GM18907 (cell line): Measurements from ENCODE around the gene VENTX.
A peak's percentile ranks its signal among the peaks of the same experiment; 100 is the strongest.
"Not testable (repeated sequence)": the region's sequence is repeated elsewhere in the genome, so short reads cannot be mapped to it uniquely, and the experiment has no call there.

ENCODE experiments used
- ATAC-seq: cut with Tn5 transposase; IDR thresholded peaks from one replicate; pipeline ENCODE4 v1.9.1; 2021; ENCODE audit warnings: mild to moderate bottlenecking, moderate library complexity; ENCODE audit not compliant: unreplicated experiment

VENTX gene

DNA sequence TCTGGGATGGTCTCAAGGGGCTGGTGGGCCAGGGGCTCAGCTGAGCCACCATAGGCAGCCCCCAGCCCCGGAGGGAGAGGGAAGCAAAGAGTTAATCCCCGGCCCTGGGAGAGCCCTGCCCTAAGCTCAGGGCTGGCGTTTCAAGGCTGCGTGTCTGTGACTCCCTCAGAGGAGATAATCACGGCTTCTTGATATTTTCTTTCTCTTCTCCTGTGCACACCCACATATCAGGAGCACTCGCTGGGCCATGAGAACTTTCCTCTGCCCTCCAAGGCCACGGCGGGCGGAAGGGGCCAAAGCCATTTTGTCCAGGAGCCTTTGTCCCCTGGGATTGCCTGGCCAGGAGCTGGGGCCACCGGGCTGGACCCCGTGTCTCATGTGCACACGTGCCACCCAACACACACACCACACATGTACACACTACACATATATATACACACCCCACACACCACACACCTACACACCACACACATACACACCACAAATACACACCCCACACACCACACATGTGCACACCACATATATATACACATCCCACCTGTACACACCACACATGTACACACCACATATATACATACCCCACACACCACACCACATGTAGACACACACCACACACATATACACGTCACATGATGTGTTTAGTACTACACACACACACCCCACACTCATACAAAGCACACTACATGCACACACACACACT lies 16.9 kb downstream of the VENTX start:
- no peak for ATAC-seq

DNA sequence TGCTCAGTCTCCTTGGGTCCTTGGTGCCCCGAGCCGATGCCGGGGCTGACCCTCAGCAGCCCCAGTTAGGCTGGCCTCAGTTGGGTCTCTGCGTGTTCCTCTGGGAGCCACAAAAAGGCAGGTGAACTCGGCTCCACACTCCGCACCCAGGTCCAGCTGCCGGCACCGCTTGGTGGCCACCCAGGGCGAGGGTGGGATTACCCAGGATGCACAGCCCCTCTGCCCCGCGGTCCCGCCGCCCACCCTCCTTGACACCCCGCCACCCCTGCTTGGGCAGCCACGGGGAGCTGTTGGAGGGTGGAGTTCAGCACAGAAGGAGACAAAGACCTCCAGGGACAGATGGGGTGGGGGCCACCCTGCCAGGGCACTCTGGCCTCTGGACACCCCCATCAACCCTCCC lies 17.7 kb downstream of the VENTX start:
- ATAC-seq = no peak

- no peak for ATAC-seq
Observed at GRCh38 chr10:133257489-133258065, 19.9 kb downstream of the VENTX start.

DNA sequence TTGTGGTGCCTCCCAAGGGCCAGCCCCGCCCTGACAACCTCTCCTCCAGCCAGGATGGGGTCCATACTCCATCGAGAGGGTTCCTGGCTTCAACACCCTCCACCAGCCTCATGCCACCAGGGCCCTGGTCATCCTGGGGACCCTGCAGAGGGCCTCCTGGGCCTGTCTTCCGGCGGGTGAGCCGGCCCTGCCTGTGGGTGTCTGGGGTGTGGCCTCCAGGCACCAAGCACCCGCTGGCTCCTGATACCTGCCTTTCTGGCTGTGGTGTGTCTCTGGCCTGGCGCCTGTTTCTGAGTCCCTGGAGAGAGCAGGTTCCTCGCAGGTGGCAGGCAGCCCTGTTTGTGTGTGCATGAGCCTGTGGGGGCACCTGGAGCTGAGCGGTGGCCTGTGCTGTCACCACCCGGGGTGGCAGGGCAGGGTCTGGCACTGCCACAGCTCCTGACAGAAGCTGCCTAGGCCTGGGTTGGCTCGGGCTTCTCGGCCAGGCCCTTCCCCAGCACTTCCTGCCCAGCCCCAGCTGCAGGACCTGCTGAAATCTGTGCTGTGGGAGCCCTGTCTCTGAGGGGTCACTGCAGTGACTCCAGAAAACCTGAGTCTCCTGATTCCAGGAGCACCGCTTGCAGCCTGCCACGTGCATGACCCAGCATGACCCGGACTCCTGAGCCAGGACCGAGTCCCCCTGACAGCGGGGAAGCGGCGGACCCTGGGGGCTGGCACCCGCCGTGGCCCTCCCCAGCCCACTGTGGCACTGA lies 20.6 kb downstream of the VENTX start:
- ATAC-seq = no peak

- ATAC-seq = no peak
Observed at GRCh38 chr10:133258818-133259601, 21.4 kb downstream of the VENTX start.

DNA sequence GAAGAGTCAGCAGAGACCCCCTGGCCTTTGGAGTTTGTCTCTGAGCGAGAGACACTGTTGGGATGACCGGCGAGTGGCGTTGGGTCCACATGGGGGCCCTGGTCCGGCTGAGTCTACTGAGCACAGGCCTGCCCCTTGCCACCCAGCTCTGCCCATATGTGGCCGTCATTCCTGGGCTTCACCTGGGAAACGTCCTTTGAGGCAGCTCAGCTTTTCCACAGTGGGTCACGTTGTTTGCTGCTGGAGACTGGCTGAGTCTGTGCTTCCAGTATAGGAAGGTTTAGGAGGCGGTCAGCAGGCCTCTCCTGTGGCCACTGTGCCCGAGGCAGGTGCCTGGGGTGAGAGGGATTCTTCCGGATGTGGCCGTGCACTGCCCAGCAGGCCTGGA lies 21.9 kb downstream of the VENTX start:
- ATAC-seq = no peak

GRCh38 chr10:133260895-133261725 lies 23.5 kb downstream of the VENTX start:
- peak; percentile 51 for ATAC-seq

DNA sequence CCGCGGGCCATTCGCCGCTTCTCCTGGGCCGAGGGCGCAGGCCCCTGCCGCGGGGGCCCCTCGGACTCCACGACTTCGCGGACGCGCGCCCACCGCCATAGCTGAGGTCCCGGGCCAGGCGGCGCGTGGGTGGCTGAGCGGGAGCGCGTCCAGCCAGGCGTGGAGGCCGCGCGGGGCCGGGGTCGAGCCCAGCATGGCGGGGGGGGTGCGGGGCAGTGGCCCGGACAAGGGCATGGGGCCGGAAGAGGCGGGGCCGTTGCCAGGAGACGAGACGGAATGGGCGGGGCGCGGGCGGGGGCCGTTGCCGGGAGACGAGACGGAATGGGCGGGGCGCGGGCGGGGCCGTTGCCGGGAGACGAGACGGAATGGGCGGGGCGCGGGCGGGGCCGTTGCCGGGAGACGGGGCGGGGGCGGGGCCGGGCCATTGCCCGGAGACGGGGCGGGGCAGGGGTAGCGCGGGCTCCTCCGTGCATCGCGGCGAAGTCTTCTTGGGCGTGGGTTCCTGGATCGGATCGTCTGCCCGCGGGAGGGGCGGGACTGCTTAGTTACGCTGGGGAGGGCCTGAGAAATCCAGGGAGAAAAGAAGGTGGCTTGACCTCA lies 24.2 kb downstream of the VENTX start:
- ATAC-seq = peak; percentile 41

DNA sequence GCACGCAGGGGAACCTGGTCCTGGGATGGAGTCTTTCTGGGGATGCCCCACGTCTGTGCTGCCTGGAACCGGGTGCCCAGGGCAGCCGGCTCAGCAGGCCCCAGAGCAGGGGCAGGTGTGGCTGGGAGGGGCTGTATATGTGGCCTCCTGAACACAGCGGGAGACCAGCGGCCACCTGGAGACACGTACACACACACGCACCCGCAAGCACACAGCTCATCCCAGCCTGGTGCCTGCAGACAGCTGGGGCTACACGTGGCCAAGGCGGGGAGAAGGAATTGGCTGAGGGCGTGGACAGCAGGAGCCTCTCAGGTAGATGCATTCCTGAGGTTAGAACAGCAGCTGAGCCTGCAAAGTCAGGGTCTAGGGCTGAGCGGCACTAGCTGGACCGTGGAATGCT lies 25.0 kb downstream of the VENTX start:
- ATAC-seq = no peak

DNA sequence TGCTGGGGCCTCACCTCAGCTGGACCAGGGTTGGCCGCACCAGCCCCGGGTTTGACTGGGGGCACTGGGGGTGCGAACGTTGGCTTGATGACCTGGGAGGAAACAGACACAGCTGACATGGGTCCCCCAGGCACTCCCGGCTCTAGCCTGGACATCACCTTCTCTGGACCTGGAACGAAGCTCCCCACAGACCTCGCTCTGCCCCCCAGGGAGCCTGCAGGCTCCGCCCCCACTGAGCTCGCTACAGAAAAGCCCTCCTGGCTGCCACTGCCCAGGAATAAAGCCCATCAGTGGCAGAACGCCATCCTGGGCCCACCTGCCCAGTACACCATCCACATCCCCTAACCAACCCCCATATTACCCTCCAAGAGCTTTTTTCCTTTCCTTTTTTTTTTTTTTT lies 26.0 kb downstream of the VENTX start:
- ATAC-seq = no peak

GRCh38 chr10:133264461-133264860 lies 26.8 kb downstream of the VENTX start:
- ATAC-seq = no peak

- not testable (repeated sequence) for ATAC-seq
Observed at GRCh38 chr10:133265052-133265451, 27.4 kb downstream of the VENTX start.

DNA sequence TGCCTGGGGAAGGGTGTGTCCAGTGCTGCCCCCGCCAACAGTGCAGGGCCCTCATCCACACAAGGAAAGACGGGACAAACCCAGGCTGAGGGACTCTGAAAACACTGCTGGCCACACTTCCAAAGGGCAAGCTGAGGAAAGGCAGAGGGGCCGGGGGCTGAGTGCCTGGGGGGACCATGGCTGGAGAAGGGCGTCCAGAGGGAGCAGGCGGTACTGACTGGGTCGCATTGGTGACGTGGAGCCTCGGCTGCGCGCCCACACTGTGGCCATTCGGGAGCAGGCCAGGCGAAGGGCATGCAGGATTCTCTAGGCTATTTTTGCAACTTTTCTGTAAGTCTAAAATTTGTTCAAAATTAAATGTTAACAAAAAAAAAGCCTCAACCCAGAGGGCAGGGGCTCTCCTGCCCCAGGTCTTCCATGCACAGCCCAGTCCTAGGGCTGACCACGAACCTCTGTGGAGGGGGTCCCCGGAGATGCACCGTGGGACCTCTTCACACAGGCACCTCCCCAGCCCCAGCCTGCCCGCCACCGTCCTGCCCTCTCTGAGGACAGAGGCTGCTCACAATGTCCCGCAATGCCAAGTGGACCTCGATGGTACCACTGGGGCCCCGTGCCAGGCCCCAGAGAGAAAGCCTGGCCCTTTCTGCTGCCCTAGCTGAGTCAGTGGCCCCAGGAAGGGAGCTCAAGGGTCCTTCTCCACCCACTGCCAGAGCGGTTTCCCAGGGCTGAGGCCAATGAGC lies 28.6 kb downstream of the VENTX start:
- no peak for ATAC-seq

DNA sequence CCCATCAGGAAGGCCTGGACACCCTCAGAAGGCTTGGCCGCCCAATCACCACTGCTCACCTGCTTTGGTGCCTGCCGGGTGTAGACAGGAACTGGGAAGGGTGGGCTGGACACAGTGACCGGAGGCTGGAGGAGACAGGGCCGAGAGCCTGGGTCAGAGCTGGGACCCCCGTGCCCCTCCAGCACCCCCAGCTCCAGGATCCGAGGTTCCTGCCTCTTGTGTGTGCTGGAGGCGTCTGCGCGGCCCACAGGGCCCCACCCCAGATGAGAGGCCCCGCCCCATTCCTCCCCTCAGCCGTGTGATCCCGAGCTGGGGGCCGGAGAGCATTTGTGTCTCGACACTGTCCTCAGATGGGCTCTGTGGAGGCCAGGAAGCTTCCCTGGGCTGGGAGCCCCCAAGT lies 29.6 kb downstream of the VENTX start:
- no peak for ATAC-seq

- ATAC-seq = no peak
Observed at GRCh38 chr10:133267829-133268228, 30.2 kb downstream of the VENTX start.

GRCh38 chr10:133268532-133268931 lies 30.9 kb downstream of the VENTX start:
- no peak for ATAC-seq

GRCh38 chr10:133269367-133269766 lies 31.7 kb downstream of the VENTX start:
- no peak for ATAC-seq

- ATAC-seq = no peak
Observed at GRCh38 chr10:133270204-133270603, 32.5 kb downstream of the VENTX start.

DNA sequence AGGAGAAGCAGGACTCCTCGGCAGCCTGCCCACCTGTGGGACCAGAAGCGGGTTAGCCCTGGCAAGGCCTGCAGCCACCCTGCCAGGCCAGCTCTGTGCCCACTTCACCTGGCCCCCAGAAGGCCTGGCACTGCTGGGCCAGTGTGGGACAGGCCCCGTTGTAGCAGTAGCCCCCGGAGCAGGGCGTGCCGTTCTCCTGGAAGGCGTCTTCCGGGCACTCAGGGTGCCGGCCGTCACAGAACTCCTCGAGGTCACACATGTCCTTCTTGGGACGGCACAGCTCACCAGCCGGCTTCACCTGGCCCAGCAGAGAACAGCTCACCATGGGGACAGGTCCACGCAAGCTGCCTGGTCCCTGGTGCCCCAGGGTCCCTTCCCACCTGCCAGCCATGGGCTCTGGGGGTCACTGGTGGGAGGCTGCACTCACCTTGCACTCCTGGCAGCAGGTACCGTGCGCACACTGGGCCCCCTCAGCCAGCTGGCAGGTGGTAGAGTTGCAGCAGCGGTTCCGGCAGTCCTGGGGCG lies 33.2 kb downstream of the VENTX start:
- no peak for ATAC-seq
